Erythroblast (primary cell): ENCODE results near the gene CLSTN1.

Experiments
- GATA1 ChIP-seq: IDR thresholded peaks from 2 replicates; pipeline ENCODE4 v1.6.1; 2011; ENCODE audit warnings: low read depth, mild to moderate bottlenecking, control low read depth, low read length, moderate library complexity
- POLR2A ChIP-seq: IDR thresholded peaks from 2 replicates; pipeline ENCODE4 v1.6.1; 2011; ENCODE audit warnings: mild to moderate bottlenecking, low read length

DNA sequence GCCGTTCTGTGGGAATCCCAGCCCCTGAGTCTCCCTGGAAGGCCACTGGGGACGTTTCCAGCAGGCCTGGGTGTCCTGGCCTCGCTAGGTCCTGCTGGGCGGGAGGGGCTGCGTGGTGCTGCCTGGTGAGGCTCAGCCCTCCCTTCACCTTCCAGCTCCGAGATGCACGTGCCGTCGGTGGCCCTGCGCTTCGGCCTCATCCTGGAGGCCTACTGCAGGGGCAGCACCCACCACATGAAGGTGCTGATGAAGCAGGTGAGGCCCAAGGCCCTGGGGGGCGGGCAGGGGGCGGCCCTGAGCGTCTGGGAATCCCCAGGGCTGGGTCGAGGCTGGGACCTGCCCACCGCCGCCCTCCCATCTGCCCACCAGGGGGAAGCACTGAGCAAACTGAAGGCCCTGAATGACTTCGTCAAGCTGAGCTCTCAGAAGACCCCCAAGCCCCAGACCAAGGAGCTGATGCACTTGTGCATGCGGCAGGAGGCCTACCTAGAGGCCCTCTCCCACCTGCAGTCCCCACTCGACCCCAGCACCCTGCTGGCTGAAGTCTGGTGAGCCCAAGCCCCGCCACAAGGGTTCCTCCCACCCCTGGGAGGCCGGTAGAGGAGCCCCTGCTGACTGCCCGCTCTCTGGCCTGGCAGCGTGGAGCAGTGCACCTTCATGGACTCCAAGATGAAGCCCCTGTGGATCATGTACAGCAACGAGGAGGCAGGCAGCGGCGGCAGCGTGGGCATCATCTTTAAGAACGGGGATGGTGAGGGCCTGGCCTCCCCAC lies 102.0 kb downstream of the CLSTN1 start:
- no peak for TF ChIP-seq POLR2A
- TF ChIP-seq GATA1 = no peak
